Panc1 (cell line): Measurements from ENCODE around the gene NKG7.

Experiments used
- CTCF ChIP-seq: fragments of 450-650 bp; IDR thresholded peaks from 2 replicates; pipeline ENCODE4 v1.5.1; 2017; ENCODE audit warnings: mild to moderate bottlenecking
- POLR2AphosphoS5 ChIP-seq: IDR thresholded peaks from 2 replicates; pipeline ENCODE4 v1.6.1; 2012; ENCODE audit warnings: mild to moderate bottlenecking, low read depth, low read length, moderate library complexity
- SIN3A ChIP-seq: IDR thresholded peaks from 2 replicates; pipeline ENCODE4 v1.6.1; 2012; ENCODE audit warnings: low read depth, mild to moderate bottlenecking, low read length, moderate library complexity, borderline replicate concordance; ENCODE audit not compliant: insufficient read depth
- TF ChIP-seq, protein P1 (sequence below), 2 experiments: IDR thresholded peaks; 2 replicates each; pipeline ENCODE4 v1.6.1; 2011 to 2012; ENCODE audit warnings: low read depth in 2 of 2, control low read depth in 1 of 2, low read length in 1 of 2, mild to moderate bottlenecking in 1 of 2, moderate library complexity in 1 of 2; ENCODE audit not compliant: insufficient read depth in 1 of 2

GRCh38 chr19:51331193-51331592 lies 41.3 kb downstream of the NKG7 start:
- no peak for TF ChIP-seq CTCF
- TF ChIP-seq, protein P1, sequence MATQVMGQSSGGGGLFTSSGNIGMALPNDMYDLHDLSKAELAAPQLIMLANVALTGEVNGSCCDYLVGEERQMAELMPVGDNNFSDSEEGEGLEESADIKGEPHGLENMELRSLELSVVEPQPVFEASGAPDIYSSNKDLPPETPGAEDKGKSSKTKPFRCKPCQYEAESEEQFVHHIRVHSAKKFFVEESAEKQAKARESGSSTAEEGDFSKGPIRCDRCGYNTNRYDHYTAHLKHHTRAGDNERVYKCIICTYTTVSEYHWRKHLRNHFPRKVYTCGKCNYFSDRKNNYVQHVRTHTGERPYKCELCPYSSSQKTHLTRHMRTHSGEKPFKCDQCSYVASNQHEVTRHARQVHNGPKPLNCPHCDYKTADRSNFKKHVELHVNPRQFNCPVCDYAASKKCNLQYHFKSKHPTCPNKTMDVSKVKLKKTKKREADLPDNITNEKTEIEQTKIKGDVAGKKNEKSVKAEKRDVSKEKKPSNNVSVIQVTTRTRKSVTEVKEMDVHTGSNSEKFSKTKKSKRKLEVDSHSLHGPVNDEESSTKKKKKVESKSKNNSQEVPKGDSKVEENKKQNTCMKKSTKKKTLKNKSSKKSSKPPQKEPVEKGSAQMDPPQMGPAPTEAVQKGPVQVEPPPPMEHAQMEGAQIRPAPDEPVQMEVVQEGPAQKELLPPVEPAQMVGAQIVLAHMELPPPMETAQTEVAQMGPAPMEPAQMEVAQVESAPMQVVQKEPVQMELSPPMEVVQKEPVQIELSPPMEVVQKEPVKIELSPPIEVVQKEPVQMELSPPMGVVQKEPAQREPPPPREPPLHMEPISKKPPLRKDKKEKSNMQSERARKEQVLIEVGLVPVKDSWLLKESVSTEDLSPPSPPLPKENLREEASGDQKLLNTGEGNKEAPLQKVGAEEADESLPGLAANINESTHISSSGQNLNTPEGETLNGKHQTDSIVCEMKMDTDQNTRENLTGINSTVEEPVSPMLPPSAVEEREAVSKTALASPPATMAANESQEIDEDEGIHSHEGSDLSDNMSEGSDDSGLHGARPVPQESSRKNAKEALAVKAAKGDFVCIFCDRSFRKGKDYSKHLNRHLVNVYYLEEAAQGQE (IDR thresholded peaks at IDR 0.05; ENCODE audit: insufficient read depth in 1 of 2, low read depth in 2 of 2, low read length in 1 of 2): no peak
- TF ChIP-seq POLR2AphosphoS5: no peak
- TF ChIP-seq SIN3A: no peak
